ENCODE data around the gene HSF2BP.
"Not testable (repeated sequence)": the region's sequence is repeated elsewhere in the genome, so short reads cannot be mapped to it uniquely, and the experiment has no call there.

Gene HSF2BP

DNA sequence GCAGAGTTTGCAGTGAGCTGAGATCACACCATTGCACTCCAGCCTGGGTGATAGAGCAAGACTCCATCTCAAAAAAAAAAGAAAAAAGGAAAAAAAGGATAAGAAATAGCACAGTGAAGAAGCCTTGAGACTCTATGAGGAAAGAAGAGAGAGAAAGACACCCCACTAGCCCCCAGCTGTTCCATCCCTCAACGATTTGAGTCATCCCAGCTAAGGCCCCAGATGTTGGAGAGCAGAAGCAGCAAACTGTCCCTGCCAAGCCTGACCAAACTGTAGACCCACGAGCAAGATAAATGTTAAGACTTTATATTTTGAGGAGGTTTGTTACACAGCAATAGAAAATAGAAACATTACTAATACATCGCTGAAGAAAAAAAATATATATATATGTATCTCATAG lies 42.4 kb downstream of the HSF2BP start:
- not testable (repeated sequence) for DNase-seq

- DNase-seq = no peak
Measured at GRCh38 chr21:43614839-43615238, 44.4 kb downstream of the HSF2BP start.

- DNase-seq = peak; percentile 67
Measured at GRCh38 chr21:43613755-43614638, 45.3 kb downstream of the HSF2BP start.

- DNase-seq = peak; percentile 64
Measured at GRCh38 chr21:43611598-43612369, 47.5 kb downstream of the HSF2BP start.

- no peak for DNase-seq
Measured at GRCh38 chr21:43609501-43610340, 49.6 kb downstream of the HSF2BP start.

- DNase-seq = no peak
Measured at GRCh38 chr21:43608664-43609063, 50.6 kb downstream of the HSF2BP start.

DNA sequence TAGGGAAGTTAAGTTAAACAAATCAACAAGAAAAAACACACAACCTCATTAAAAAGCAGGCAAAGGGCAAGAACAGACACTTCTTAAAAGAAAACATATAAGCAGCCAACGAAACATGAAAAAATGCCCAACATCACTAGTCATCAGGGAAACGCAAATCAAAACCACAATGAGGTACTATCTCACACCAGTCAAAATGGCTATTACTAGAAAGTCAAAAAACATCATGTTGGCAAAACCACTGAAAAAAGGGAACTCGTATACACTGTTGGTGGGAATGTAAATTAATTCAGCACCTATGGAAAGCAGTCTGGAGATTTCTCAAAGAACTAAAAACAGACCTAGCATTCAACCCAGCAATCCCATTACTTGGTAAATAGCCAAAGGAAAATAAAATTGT lies 51.1 kb downstream of the HSF2BP start:
- peak; percentile 78 for DNase-seq

DNA sequence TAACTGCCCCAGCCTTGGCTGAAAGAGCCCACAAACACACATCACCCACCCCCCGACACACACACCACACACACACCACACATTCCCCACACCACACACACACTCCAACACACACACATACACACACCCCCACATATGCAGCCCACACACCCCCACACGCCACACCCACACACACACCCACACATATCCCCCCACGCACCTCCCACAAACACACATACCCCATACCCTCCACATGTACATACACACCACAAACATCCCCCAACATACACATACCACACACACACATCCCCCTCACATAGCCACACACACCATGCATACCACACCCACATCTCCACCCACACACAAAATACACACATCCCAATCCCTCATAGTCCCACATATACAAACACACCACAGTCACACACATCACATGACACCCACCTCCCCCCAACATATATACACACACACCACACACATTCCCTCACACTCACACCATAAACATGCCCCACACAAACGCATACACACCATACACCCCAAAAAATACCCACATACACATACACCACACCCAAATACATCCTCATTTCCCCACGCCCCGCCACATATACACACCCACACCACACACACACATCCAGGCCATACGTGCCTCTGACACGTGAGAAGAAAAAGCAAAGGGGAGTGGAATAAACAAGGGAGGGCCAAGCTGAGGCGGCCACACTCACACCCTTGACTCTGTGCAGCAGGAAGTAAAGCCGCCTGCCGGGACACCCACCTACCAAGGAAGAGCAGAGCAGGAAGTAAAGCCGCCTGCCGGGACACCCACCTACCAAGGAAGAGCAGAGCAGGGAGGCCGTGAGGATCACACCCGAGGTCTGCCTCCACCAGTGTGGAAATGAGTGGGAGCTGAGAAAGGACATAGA lies 53.7 kb downstream of the HSF2BP start:
- DNase-seq = peak; percentile 55

DNA sequence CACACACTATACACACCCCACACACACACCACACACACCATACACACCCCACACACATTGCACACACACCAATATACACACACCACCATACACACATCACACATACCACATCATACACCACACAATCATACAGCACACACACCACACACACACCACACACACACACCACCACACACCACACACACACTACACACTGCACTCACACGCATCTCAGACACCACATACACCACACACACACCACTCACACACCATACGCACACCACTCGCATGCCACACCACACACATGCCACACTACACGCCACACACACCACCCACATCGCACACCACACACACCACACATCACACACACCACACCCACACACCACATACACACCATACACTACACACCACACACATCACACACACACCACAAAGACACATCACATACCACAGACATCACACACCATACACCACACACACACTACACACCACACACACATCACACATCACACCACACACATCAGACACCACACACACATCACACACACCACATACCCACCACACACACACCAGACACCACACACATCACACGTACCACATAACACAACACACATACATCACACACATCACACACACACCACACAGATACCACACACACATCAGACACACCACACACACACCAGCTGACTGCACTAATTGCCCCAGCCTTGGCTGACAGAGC lies 54.6 kb downstream of the HSF2BP start:
- no peak for DNase-seq

- peak; percentile 61 for DNase-seq
Measured at GRCh38 chr21:43603641-43604504, 55.4 kb downstream of the HSF2BP start.

DNA sequence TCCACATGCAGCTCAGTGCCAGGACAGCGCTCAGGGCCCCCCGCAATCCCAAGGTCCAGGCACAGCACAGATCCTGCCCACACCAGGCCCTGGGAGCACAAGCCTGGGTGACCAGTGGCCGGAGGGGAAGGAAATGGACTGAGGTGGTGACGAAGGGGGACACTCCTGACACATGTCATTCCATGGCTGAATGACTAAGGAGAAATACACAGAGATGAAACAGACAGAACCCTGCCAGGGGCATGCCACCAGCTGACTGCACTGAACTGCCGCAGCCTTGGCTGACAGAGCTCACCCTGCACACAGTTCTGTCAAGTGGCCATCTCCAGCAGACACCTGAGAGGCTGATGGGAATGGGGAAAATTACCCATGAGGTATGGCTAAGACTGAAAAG lies 56.1 kb downstream of the HSF2BP start:
- DNase-seq = peak; percentile 94

- peak; percentile 92 for DNase-seq
Measured at GRCh38 chr21:43602266-43603232, 56.7 kb downstream of the HSF2BP start.

DNA sequence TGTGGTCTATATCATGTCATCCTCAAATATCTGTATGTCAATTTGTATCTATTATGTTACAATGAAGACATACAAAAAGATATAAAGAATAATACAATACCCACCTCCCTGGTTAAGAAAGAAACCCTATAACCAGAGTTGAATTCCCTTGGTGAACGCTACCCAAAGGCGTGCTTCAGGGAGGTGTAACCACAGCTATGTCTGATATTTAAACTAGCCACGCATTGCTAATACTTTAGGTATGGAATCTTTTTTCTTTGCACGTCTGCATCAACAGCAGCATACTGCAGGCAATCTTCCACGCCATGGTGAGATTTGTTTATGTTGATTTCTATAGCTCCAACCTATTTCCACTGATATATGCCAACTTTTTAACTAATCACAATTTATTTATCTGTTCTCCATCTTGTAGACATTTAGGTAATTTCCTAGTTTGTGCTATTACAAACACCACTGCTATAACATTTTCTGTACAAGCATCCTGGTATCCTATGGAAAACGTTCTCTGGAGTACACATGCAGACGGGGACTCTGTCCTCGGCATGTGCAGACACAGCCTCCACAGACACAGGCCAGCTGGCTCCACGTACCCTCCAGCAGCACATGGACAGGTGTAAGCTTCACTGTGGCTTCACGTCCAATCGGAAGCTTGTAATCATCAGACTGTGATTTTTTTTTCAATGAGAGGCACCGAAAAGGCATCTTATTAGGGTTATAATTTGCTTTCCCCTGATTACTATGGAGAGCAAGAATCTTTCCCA lies 58.5 kb downstream of the HSF2BP start:
- DNase-seq = no peak

GRCh38 chr21:43599728-43600127 lies 59.6 kb downstream of the HSF2BP start:
- DNase-seq = no peak

GRCh38 chr21:43598416-43599120 lies 60.7 kb downstream of the HSF2BP start:
- DNase-seq = no peak

GRCh38 chr21:43597540-43598250 lies 61.6 kb downstream of the HSF2BP start:
- DNase-seq = no peak

DNA sequence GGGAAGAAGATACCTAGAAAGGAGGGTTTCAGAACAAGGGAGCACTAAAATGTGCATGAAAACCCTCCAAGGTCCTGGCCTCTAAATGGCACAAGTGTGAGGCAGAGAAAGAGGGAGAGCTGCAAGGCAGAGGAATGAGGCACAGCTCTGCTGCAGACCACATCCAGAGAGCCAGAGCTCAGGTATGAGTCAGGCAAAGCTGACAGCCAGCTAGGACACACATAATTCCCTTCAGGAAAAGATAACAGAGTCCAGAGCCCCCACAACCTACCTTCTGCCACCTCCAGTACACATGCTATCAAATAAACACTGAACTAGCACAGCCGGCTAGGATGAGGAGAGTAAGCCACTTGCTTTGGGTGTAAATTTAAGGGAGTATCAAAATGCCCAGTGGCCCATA lies 62.2 kb downstream of the HSF2BP start:
- DNase-seq = no peak
